LNCaP clone FGC (cell line): ENCODE results near the gene COQ8B.

Source experiments
- DNase-seq: peaks from one replicate; pipeline ENCODE4 v3.0.0-alpha.2; 2011; ENCODE audit warnings: low read depth
- H3K4me3 ChIP-seq: 2 replicates; pipeline ENCODE4 v1.5.1; 2011; ENCODE audit warnings: mild to moderate bottlenecking, low read depth, low read length, control low read depth
- TF ChIP-seq, protein P1 (sequence below): IDR thresholded peaks from 2 replicates; pipeline ENCODE4 v1.5.1; 2012; ENCODE audit warnings: mild to moderate bottlenecking; ENCODE audit not compliant: control insufficient read depth, insufficient read depth; ENCODE audit errors: extremely low read depth

COQ8B gene

GRCh38 chr19:40682431-40682964, 34.2 kb downstream of the COQ8B start:
- H3K4me3 ChIP-seq: no peak overlapping the region
- no peak for DNase-seq
- TF ChIP-seq, protein P1, sequence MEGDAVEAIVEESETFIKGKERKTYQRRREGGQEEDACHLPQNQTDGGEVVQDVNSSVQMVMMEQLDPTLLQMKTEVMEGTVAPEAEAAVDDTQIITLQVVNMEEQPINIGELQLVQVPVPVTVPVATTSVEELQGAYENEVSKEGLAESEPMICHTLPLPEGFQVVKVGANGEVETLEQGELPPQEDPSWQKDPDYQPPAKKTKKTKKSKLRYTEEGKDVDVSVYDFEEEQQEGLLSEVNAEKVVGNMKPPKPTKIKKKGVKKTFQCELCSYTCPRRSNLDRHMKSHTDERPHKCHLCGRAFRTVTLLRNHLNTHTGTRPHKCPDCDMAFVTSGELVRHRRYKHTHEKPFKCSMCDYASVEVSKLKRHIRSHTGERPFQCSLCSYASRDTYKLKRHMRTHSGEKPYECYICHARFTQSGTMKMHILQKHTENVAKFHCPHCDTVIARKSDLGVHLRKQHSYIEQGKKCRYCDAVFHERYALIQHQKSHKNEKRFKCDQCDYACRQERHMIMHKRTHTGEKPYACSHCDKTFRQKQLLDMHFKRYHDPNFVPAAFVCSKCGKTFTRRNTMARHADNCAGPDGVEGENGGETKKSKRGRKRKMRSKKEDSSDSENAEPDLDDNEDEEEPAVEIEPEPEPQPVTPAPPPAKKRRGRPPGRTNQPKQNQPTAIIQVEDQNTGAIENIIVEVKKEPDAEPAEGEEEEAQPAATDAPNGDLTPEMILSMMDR: no peak

GRCh38 chr19:40681039-40681438, 35.6 kb downstream of the COQ8B start:
- TF ChIP-seq, protein P1: no peak
- H3K4me3 ChIP-seq: no peak overlapping the region
- DNase-seq: no peak

DNA sequence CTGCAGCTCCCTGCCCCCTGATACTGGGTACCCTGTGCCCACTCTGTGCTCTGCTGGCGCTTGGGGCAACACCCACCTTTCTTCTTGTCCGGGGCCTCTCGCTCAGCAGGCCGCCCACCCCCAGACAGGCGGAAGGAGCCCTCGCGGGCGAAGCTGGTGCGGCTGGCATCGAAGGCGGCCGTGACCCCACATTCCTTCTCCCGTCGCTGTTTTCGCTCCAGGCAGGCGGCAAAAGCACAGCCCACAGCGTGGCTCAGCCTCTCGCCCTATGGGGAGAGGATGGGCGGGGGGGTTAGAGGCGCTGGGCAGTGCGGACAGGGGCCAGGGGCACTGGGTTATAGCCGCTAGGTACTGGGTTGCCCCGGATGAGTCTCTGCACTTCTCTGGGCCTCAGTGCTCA, 39.5 kb downstream of the COQ8B start:
- TF ChIP-seq, protein P1: no peak
- DNase-seq: no peak
- H3K4me3 ChIP-seq: no peak overlapping the region

GRCh38 chr19:40674291-40674690, 42.4 kb downstream of the COQ8B start:
- DNase-seq: no peak
- TF ChIP-seq, protein P1: no peak
- H3K4me3 ChIP-seq: no peak overlapping the region

GRCh38 chr19:40673397-40673796, 43.3 kb downstream of the COQ8B start:
- no peak for DNase-seq
- H3K4me3 ChIP-seq: no peak overlapping the region
- TF ChIP-seq, protein P1: no peak

DNA sequence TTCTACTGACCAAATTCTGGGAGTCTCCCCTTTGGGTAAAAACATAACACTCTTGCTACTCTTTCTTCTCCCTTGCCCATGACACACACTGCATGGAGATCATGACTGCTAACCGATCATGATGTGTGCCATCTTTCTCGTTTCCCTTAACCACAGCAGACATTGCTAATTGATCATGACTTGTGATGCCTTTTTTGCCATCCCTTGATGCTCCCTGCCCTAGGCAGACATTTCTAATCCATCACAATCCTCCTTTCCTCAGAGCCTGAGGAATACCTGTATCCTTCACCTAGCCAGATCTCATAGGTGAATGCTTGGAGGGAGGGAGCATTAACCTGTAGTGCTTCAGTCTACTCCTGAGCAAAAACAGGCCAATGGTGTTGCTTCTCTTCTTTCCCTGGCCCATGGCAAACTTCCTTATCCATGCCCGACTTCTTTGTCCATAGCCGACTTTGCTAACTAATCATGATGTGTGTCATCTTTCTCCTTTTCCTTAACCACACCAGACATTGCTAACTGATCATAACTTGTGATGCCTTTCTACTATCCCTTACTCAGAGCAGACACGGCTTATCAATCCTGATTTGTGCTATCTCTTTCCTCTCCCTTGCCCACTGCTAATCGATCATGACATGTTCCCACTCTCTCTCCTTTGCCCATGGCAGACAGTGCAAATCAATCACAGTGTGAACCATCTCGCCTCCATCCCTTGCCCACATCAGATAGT, 44.0 kb downstream of the COQ8B start:
- no peak overlapping the region for H3K4me3 ChIP-seq
- DNase-seq: no peak
- TF ChIP-seq, protein P1: no peak

GRCh38 chr19:40672038-40672437, 44.6 kb downstream of the COQ8B start:
- H3K4me3 ChIP-seq: no peak overlapping the region
- DNase-seq: no peak
- TF ChIP-seq, protein P1: no peak
